ENCODE results near the gene TRPV4. TPM values are rescaled to one million over a fixed set of nuclear protein-coding genes. Genes with fewer than 3 reads are reported as not detected.

TRPV4 gene
- total and polyA plus RNA-seq, 2 donors (not counting 3 experiments of a cell fraction or from before 2014, with no cell fraction given) = 8.8 to 22.3 TPM

DNA sequence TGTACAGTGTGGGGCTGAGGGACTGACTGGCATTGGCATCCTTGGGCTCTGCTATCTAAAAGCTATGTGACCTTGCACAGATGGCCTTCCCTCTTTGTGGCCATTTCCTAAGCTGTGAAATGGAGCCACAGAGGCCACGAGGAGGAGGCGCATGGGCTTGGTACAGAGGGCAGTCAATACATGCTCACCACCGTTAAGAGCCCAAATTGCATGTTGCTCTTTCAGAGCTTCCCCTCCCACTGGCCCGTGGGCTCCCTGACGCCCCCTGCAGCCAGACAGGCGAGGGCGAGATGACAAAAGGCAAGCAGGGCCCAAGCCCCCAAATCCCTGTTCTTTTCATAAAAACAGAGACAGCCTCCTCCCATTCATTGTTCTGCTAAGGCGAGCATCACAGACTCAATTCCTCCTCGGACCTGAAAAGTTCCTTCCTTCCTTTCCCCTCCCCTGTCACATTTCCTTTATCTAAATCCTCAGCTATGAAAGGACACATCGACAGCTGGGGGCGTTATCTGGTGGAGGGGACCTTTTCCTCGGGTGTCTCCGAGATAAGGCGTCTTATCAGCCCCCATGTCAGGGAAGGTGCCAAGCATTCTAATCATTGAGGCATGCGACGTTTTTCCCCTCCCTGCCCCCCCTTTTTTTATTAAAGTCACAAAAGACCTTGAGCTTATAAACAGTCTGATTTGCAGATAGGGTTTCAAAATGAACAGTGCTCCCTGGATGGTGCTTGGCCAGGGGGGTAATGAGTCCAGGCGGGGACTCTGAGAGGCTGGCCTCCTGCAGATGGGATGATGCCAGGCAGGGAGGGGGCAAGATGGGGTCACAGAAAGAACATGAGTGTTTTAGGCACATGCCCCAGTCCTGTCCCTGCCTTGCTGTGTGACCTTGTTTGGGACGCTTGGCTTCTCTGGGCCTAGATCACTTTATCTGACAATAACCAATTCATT is 93.2 kb downstream of the TRPV4 start:
- H3K9me3 ChIP-seq (replicated peaks; ENCODE audit: control insufficient read depth, insufficient read depth, low read length) = no peaks in the 10 kb centered on the region
- BruUV-seq (replicated peaks) = no TSS peak
- no peak overlapping the region for H3K4me3 ChIP-seq (replicated peaks in 1 of 3; ENCODE audit: insufficient read depth in 1 of 3, low read depth in 1 of 3, low read length in 3 of 3)
- DNase-seq (ENCODE audit: low read depth, low spot score) = no peak
- ChIA-PET POLR2A (no interaction called here), CTCF (interaction anchor here (1.2 to 1.6 kb wide), 4 partner anchors 9 to 143 kb away, joined by 3 to 13 read pairs (median 6); no protein-coding TSS in a partner anchor)
- no peak overlapping the region for H3K9ac ChIP-seq (replicated peaks; ENCODE audit: extremely low read depth, insufficient read depth, low read length)
- H3K27me3 ChIP-seq (ENCODE audit: control insufficient read depth in 2 of 2, insufficient read depth in 2 of 2, low read length in 2 of 2) = no peaks in the 10 kb centered on the region
- H3K27ac ChIP-seq (ENCODE audit: insufficient read depth, low read depth, low read length) = no peak overlapping the region
- no peak overlapping the region for H3K4me2 ChIP-seq (ENCODE audit: insufficient read depth, low read length)
- H3K79me2 ChIP-seq (ENCODE audit: control insufficient read depth, insufficient read depth, low read length) = no peaks in the 10 kb centered on the region
- H4K20me1 ChIP-seq (replicated peaks; ENCODE audit: control insufficient read depth, extremely low read depth, insufficient read depth, low read length) = no peaks in the 10 kb centered on the region
- peaks cover 8% of the 10 kb centered on the region for H3K4me1 ChIP-seq (ENCODE audit: control insufficient read depth, extremely low read depth, insufficient read depth, low read length)
- intact Hi-C loops (cut with micrococcal nuclease) (no loop called here), dilution Hi-C loops (cut with MboI; ENCODE audit: extremely low pct_ligation_motif_present, low sequenced_read_pairs) (no loop called here)
- TF ChIP-seq JUN (IDR thresholded peaks at IDR 0.05; ENCODE audit: borderline replicate concordance, insufficient read depth, insufficient read length, low read depth) = no peak
- no peak for TF ChIP-seq FOS (IDR thresholded peaks at IDR 0.05; ENCODE audit: borderline replicate concordance, insufficient read depth, low read length)
- no peak for TF ChIP-seq POLR2A (IDR thresholded peaks at IDR 0.05; ENCODE audit: low read depth, low read length)
- no peak for TF ChIP-seq GATA2 (IDR thresholded peaks at IDR 0.05; ENCODE audit: insufficient read depth, insufficient read length, low read depth, low read length)
- TF ChIP-seq, protein P1, sequence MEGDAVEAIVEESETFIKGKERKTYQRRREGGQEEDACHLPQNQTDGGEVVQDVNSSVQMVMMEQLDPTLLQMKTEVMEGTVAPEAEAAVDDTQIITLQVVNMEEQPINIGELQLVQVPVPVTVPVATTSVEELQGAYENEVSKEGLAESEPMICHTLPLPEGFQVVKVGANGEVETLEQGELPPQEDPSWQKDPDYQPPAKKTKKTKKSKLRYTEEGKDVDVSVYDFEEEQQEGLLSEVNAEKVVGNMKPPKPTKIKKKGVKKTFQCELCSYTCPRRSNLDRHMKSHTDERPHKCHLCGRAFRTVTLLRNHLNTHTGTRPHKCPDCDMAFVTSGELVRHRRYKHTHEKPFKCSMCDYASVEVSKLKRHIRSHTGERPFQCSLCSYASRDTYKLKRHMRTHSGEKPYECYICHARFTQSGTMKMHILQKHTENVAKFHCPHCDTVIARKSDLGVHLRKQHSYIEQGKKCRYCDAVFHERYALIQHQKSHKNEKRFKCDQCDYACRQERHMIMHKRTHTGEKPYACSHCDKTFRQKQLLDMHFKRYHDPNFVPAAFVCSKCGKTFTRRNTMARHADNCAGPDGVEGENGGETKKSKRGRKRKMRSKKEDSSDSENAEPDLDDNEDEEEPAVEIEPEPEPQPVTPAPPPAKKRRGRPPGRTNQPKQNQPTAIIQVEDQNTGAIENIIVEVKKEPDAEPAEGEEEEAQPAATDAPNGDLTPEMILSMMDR (IDR thresholded peaks at IDR 0.05; ENCODE audit: extremely low read depth in 1 of 2, insufficient read depth in 1 of 2, low read depth in 1 of 2, low read length in 2 of 2) = peak; percentile 22 to 41
- no peak for TF ChIP-seq MYC (IDR thresholded peaks at IDR 0.05; ENCODE audit: low read depth, low read length)
- no peak for FAIRE-seq
- no peak overlapping the region for H2AFZ ChIP-seq (ENCODE audit: low read depth, low read length)
- no peaks in the 10 kb centered on the region for H3K36me3 ChIP-seq (ENCODE audit: control insufficient read depth in 2 of 2, extremely low read depth in 1 of 2, insufficient read depth in 2 of 2, low read length in 2 of 2)
- H3K9me1 ChIP-seq (replicated peaks; ENCODE audit: control insufficient read depth, extremely low read depth, insufficient read depth, low read length) = no peaks in the 10 kb centered on the region

All from endothelial cell of umbilical vein (primary cell).